Calu3 (cell line): Measurements from ENCODE around the gene PIGR. TPM values are rescaled to one million over a fixed set of nuclear protein-coding genes. Genes with fewer than 3 reads are reported as not detected.

Source experiments
- BruUV-seq: library from RNA; stranded (reverse); fragments of 400-500 nt; replicated peaks from 2 replicates; lab custom pipeline; 2021; lab: Mats Ljungman, UMichigan
- CTCF ChIA-PET: fragments of 300-600 bp; sonication (Branson Sonifier 250); formaldehyde crosslinking; loops from one replicate; lab custom pipeline; 2022; ENCODE audit warnings: antibody characterized with exemption; lab: Charles Lee
- DNase-seq: peaks from one replicate; pipeline ENCODE4 v3.0.0; 2022
- H3K27ac Mint-ChIP-seq: one replicate; pipeline ENCODE4 v1.8.0; 2022; ENCODE audit warnings: mixed read lengths; ENCODE audit not compliant: unreplicated experiment
- H3K27me3 Mint-ChIP-seq: one replicate; pipeline ENCODE4 v1.8.0; 2022; ENCODE audit warnings: mixed read lengths; ENCODE audit not compliant: unreplicated experiment
- H3K36me3 Mint-ChIP-seq: one replicate; pipeline ENCODE4 v1.8.0; 2022; ENCODE audit warnings: mild to moderate bottlenecking, moderate library complexity, mixed read lengths; ENCODE audit not compliant: insufficient read depth, unreplicated experiment
- H3K4me1 Mint-ChIP-seq: one replicate; pipeline ENCODE4 v1.8.0; 2022; ENCODE audit warnings: mild to moderate bottlenecking, low read depth, mixed read lengths; ENCODE audit not compliant: unreplicated experiment
- H3K4me3 Mint-ChIP-seq: one replicate; pipeline ENCODE4 v1.8.0; 2022; ENCODE audit warnings: mild to moderate bottlenecking, low read depth, moderate library complexity, mixed read lengths; ENCODE audit not compliant: unreplicated experiment
- H3K9me3 Mint-ChIP-seq: one replicate; pipeline ENCODE4 v1.8.0; 2022; ENCODE audit warnings: low read depth, mixed read lengths; ENCODE audit not compliant: unreplicated experiment
- CTCF ChIP-seq: fragments of 200-600 bp; IDR thresholded peaks from one replicate; pipeline ENCODE4 v1.8.0; 2022; ENCODE audit warnings: antibody characterized with exemption; ENCODE audit not compliant: unreplicated experiment
- intact Hi-C: fragments of 100-400 bp; cut with micrococcal nuclease; formaldehyde crosslinking; loops from one replicate; pipeline ENCODE4 v1.10.0; 2022; ENCODE audit not compliant: unreplicated experiment
- total RNA-seq: library from RNA; stranded (reverse); gene quantifications from 2 replicates; pipeline ENCODE4 v1.2.3, GENCODE V29; 2022

PIGR gene
- total RNA-seq, 1 experiment from 2014 or later: 367 TPM

GRCh38 chr1:206905295-206906164, 40.7 kb downstream of the PIGR start:
- CTCF ChIA-PET: no interaction called here
- H3K9me3 Mint-ChIP-seq: no peaks in the 10 kb centered on the region

GRCh38 chr1:206904423-206905142, 41.7 kb downstream of the PIGR start:
- no TSS peak for BruUV-seq
- Mint-ChIP-seq H3K9me3 (no peaks in the 10 kb centered on the region), H3K27me3 (peaks cover 14% of the 10 kb centered on the region), H3K4me3 (no peak overlapping the region), H3K4me1 (peaks cover 25% of the 10 kb centered on the region), H3K36me3 (peaks cover 5% of the 10 kb centered on the region), H3K27ac (no peak overlapping the region)
- intact Hi-C loops: no loop called here
- TF ChIP-seq CTCF: no peak
- no peak for DNase-seq
- CTCF ChIA-PET: no interaction called here

More at GRCh38 chr1:206905295-206906164, 40.7 kb downstream of the PIGR start:
- BruUV-seq: no TSS peak
- no peak for DNase-seq
- intact Hi-C loops: no loop called here
- H3K4me1 Mint-ChIP-seq: peaks cover 25% of the 10 kb centered on the region
- no peak overlapping the region for H3K27ac Mint-ChIP-seq
- no peak for TF ChIP-seq CTCF
- peaks cover 9% of the 10 kb centered on the region for H3K36me3 Mint-ChIP-seq
- peaks cover 9% of the 10 kb centered on the region for H3K27me3 Mint-ChIP-seq
- no peak overlapping the region for H3K4me3 Mint-ChIP-seq

GRCh38 chr1:206903687-206904086, 42.6 kb downstream of the PIGR start:
- no peak for TF ChIP-seq CTCF
- Mint-ChIP-seq H3K36me3 (no peaks in the 10 kb centered on the region), H3K4me1 (peaks cover 22% of the 10 kb centered on the region), H3K27me3 (peaks cover 22% of the 10 kb centered on the region), H3K9me3 (no peaks in the 10 kb centered on the region), H3K4me3 (no peak overlapping the region), H3K27ac (no peak overlapping the region)
- CTCF ChIA-PET: no interaction called here
- DNase-seq: no peak
- no TSS peak for BruUV-seq
- intact Hi-C loops: no loop called here

- Mint-ChIP-seq H3K4me3 (no peak overlapping the region), H3K36me3 (no peaks in the 10 kb centered on the region), H3K4me1 (peaks cover 28% of the 10 kb centered on the region), H3K9me3 (no peaks in the 10 kb centered on the region), H3K27me3 (peaks cover 27% of the 10 kb centered on the region), H3K27ac (no peak overlapping the region)
- BruUV-seq: no TSS peak
- intact Hi-C loops: no loop called here
- no peak for DNase-seq
- CTCF ChIA-PET: no interaction called here
- TF ChIP-seq CTCF: no peak
Observed at GRCh38 chr1:206902702-206903101, 43.6 kb downstream of the PIGR start.
